Measurements from ENCODE around the gene SLC13A2.

The SLC13A2 gene

GRCh38 chr17:28511858-28512461, 38.5 kb downstream of the SLC13A2 start:
- H3K4me3 ChIP-seq: no peak overlapping the region
- peaks cover 0 to 4% (median 0%) of the 10 kb centered on the region in 4 donors for H3K4me1 ChIP-seq
- H3K27me3 ChIP-seq: peaks cover 0 to 72% of the 10 kb centered on the region in 2 donors
- H3K9me3 ChIP-seq: no peaks in the 10 kb centered on the region
- intact Hi-C loops (cut with DNase I; ENCODE audit: low total_unique reads): no loop called here
- TF ChIP-seq CTCF (IDR thresholded peaks at IDR 0.05): no peak
- no peak for DNase-seq
- H3K36me3 ChIP-seq: no peaks in the 10 kb centered on the region
- H3K27ac ChIP-seq: no peak overlapping the region

GRCh38 chr17:28513476-28513875, 40.0 kb downstream of the SLC13A2 start:
- Histone ChIP-seq H3K27ac (no peak overlapping the region), H3K4me1 (no peaks in the 10 kb centered on the region), H3K36me3 (no peaks in the 10 kb centered on the region), H3K4me3 (no peak overlapping the region), H3K9me3 (no peaks in the 10 kb centered on the region), H3K27me3 (peaks cover 0 to 57% of the 10 kb centered on the region in 2 donors)
- no peak for DNase-seq
- intact Hi-C loops (cut with DNase I; ENCODE audit: low total_unique reads): no loop called here
- no peak for TF ChIP-seq CTCF (IDR thresholded peaks at IDR 0.05)

- no peak overlapping the region for H3K4me3 ChIP-seq
- no peaks in the 10 kb centered on the region for H3K9me3 ChIP-seq
- no peak for TF ChIP-seq CTCF (IDR thresholded peaks at IDR 0.05)
- peaks cover 0 to 46% of the 10 kb centered on the region in 2 donors for H3K27me3 ChIP-seq
- no peaks in the 10 kb centered on the region for H3K4me1 ChIP-seq
- DNase-seq: no peak
- no peak overlapping the region for H3K27ac ChIP-seq
- H3K36me3 ChIP-seq: no peaks in the 10 kb centered on the region
- intact Hi-C loops (cut with DNase I; ENCODE audit: low total_unique reads): no loop called here
These were observed 41.1 kb downstream of the SLC13A2 start for GRCh38 chr17:28514561-28515002.

GRCh38 chr17:28515518-28515917, 42.1 kb downstream of the SLC13A2 start:
- Histone ChIP-seq H3K27ac (no peak overlapping the region), H3K36me3 (no peaks in the 10 kb centered on the region), H3K27me3 (peaks cover 0 to 38% of the 10 kb centered on the region in 2 donors), H3K9me3 (no peaks in the 10 kb centered on the region), H3K4me1 (no peaks in the 10 kb centered on the region), H3K4me3 (no peak overlapping the region)
- TF ChIP-seq CTCF (IDR thresholded peaks at IDR 0.05): no peak
- intact Hi-C loops (cut with DNase I; ENCODE audit: low total_unique reads): no loop called here
- no peak for DNase-seq

GRCh38 chr17:28518132-28518531, 44.7 kb downstream of the SLC13A2 start:
- TF ChIP-seq CTCF (IDR thresholded peaks at IDR 0.05): no peak
- Histone ChIP-seq H3K4me1 (peaks cover 0 to 4% (median 0%) of the 10 kb centered on the region in 4 donors), H3K36me3 (no peaks in the 10 kb centered on the region), H3K9me3 (no peaks in the 10 kb centered on the region), H3K27me3 (peaks cover 0 to 15% of the 10 kb centered on the region in 2 donors), H3K27ac (no peak overlapping the region), H3K4me3 (no peak overlapping the region)
- intact Hi-C loops (cut with DNase I; ENCODE audit: low total_unique reads): no loop called here
- no peak for DNase-seq
